GM12873 (cell line): ENCODE measurements around the gene GAS2L1.

Experiments used
- CTCF ChIP-seq: IDR thresholded peaks from 2 replicates; pipeline ENCODE4 v1.5.1; 2012; ENCODE audit warnings: low read depth, mild to moderate bottlenecking, moderate library complexity, low read length, control low read depth; ENCODE audit not compliant: insufficient read depth; ENCODE audit errors: missing control alignments

Gene GAS2L1

GRCh38 chr22:29306175-29306834 lies at the start of gene GAS2L1:
Gene GAS2L1 (plus strand): TSS chr22:29306650. CDS start chr22:29308106, 1,456 bp downstream.
- TF ChIP-seq CTCF, result peak; percentile 30

GRCh38 chr22:29257751-29258181 lies 48.7 kb upstream of the GAS2L1 start:
- no peak for TF ChIP-seq CTCF

GRCh38 chr22:29258407-29259252 lies 47.8 kb upstream of the GAS2L1 start:
- TF ChIP-seq CTCF, result no peak

GRCh38 chr22:29259253-29259899 lies 47.1 kb upstream of the GAS2L1 start:
- no peak for TF ChIP-seq CTCF

GRCh38 chr22:29260031-29260560 lies 46.4 kb upstream of the GAS2L1 start:
- no peak for TF ChIP-seq CTCF

- no peak for TF ChIP-seq CTCF
Measured at GRCh38 chr22:29260601-29261315, 45.7 kb upstream of the GAS2L1 start.
